GM12878 (cell line): Measurements from ENCODE around the gene DNAH11. TPM values are rescaled to one million over a fixed set of nuclear protein-coding genes. Genes with fewer than 3 reads are reported as not detected.
"Not testable (repeated sequence)": the region's sequence is repeated elsewhere in the genome, so short reads cannot be mapped to it uniquely, and the experiment has no call there.

ENCODE experiments used
- ATAC-seq: fragments of 200-7000 bp; cut with Tn5 transposase; 3 replicates; pipeline ENCODE4 v1.9.1; 2020; ENCODE audit warnings: mild to moderate bottlenecking, moderate library complexity
- BruUV-seq: library from RNA; stranded (reverse); fragments of 400-500 nt; replicated peaks from 2 replicates; lab custom pipeline; 2021; lab: Mats Ljungman, UMichigan
- CTCF ChIA-PET: fragments of 300-600 bp; sonication (Branson Sonifier 250); formaldehyde crosslinking; extraction: SDS; loops from one replicate; lab custom pipeline; 2021; ENCODE audit warnings: inconsistent platforms; lab: Yijun Ruan, JAX
- POLR2A ChIA-PET: fragments of 350-600 bp; formaldehyde crosslinking; extraction: SDS; loops from one replicate; lab custom pipeline; 2021; ENCODE audit warnings: inconsistent platforms; lab: Charles Lee
- RAD21 ChIA-PET: fragments of 300-600 bp; sonication (Branson Sonifier 250); formaldehyde crosslinking; loops from one replicate; lab custom pipeline; 2023; ENCODE audit warnings: antibody characterized with exemption; ENCODE audit not compliant: unreplicated experiment; lab: Charles Lee
- SMC1A ChIA-PET: fragments of 300-600 bp; sonication (Branson Sonifier 250); formaldehyde crosslinking; loops from one replicate; lab custom pipeline; 2023; ENCODE audit not compliant: unreplicated experiment, uncharacterized antibody; lab: Charles Lee
- DNase-seq: peaks from one replicate; pipeline ENCODE4 v3.0.0-alpha.2; 2011; ENCODE audit warnings: low read depth, low spot score
- FAIRE-seq: peaks from 3 replicates; lab custom pipeline; 2011; peaks lifted over from hg19 to GRCh38; lab: Jason Lieb, UNC
- H2AFZ ChIP-seq: 2 replicates; pipeline ENCODE4 v1.6.0; 2011; ENCODE audit warnings: low read depth, low read length, control low read depth; ENCODE audit not compliant: control insufficient read depth
- H3K27ac ChIP-seq: 2 replicates; pipeline ENCODE4 v1.5.1; 2011; ENCODE audit warnings: control low read depth; ENCODE audit not compliant: control insufficient read depth, insufficient read depth
- H3K27me3 ChIP-seq, 2 experiments: replicated peaks in 1 of 2; 2 replicates each; pipeline versions ENCODE4 v1.6.0 to v1.6.1; 2011; ENCODE audit warnings: low read length in 1 of 2; ENCODE audit not compliant: control insufficient read depth in 2 of 2, insufficient read depth in 2 of 2
- H3K36me3 ChIP-seq, 2 experiments: 2 replicates each; pipeline ENCODE4 v1.5.1; 2011; ENCODE audit warnings: low read length in 1 of 2; ENCODE audit not compliant: control insufficient read depth in 2 of 2, insufficient read depth in 2 of 2
- H3K4me1 ChIP-seq: 2 replicates; pipeline ENCODE4 v1.6.1; 2011; ENCODE audit warnings: mild to moderate bottlenecking, low read length, moderate library complexity, mixed read lengths; ENCODE audit not compliant: control insufficient read depth, insufficient read depth
- H3K4me2 ChIP-seq: 2 replicates; pipeline ENCODE4 v1.6.0; 2011; ENCODE audit warnings: control low read depth; ENCODE audit not compliant: control insufficient read depth, insufficient read depth
- H3K4me3 ChIP-seq: fragments of 200-600 bp; sonication (generic); 2 replicates; pipeline ENCODE4 v1.5.1; 2016
- H3K79me2 ChIP-seq: 2 replicates; pipeline ENCODE4 v1.6.0; 2011; ENCODE audit warnings: low read length; ENCODE audit not compliant: control insufficient read depth, insufficient read depth
- H3K9ac ChIP-seq: 2 replicates; pipeline ENCODE4 v1.8.0; 2011; ENCODE audit warnings: low read length, control low read depth, mixed read lengths; ENCODE audit not compliant: control insufficient read depth, insufficient read depth
- H3K9me3 ChIP-seq: replicated peaks from 3 replicates; pipeline ENCODE4 v1.5.1; 2011; ENCODE audit warnings: mild to moderate bottlenecking, low read length; ENCODE audit not compliant: control insufficient read depth, insufficient read depth
- H4K20me1 ChIP-seq: 2 replicates; pipeline ENCODE4 v1.6.0; 2011; ENCODE audit not compliant: control insufficient read depth, insufficient read depth
- HDGF ChIP-seq: fragments of 450-650 bp; IDR thresholded peaks from 2 replicates; pipeline ENCODE4 v1.6.1; 2016; ENCODE audit warnings: antibody characterized with exemption
- IKZF2 ChIP-seq, 2 experiments: fragments of 450-650 bp; IDR thresholded peaks; 2 replicates each; pipeline ENCODE4 v1.6.1; 2017; ENCODE audit warnings: mild to moderate bottlenecking in 2 of 2, moderate library complexity in 2 of 2
- KDM1A ChIP-seq: fragments of 200-600 bp; sonication (generic); IDR thresholded peaks from 2 replicates; pipeline ENCODE4 v1.6.1; 2016; ENCODE audit warnings: borderline replicate concordance
- PRDM15 ChIP-seq: fragments of 450-650 bp; formaldehyde crosslinking; IDR thresholded peaks from 2 replicates; pipeline ENCODE4 v1.4.0; 2020; ENCODE audit warnings: mild to moderate bottlenecking, moderate library complexity
- USF1 ChIP-seq: IDR thresholded peaks from 2 replicates; pipeline ENCODE4 v1.6.1; 2011; ENCODE audit warnings: borderline replicate concordance, low read depth, mild to moderate bottlenecking, moderate library complexity, mixed read lengths, low read length; ENCODE audit not compliant: insufficient read depth; ENCODE audit errors: extremely low read length
- ZNF217 ChIP-seq: fragments of 450-650 bp; IDR thresholded peaks from 2 replicates; pipeline ENCODE4 v1.6.1; 2017; ENCODE audit warnings: antibody characterized with exemption, mild to moderate bottlenecking
- WGBS: methylation state at CpG from one replicate; pipeline ENCODE4 v1.1.6; 2016; ENCODE audit warnings: low lambda C conversion rate; ENCODE audit not compliant: insufficient replicate concordance, insufficient coverage; ENCODE audit errors: missing lambda C conversion rate; 5-methylcytosine and 5-hydroxymethylcytosine counted together
- in situ Hi-C: fragments of 300-500 bp; cut with MboI; formaldehyde crosslinking; loops from 9 replicates; pipeline ENCODE4 v1.14.3; 2018; ENCODE audit warnings: mixed read lengths
- intact Hi-C: fragments of 100-400 bp; cut with micrococcal nuclease; formaldehyde crosslinking; loops from one replicate; pipeline ENCODE4 v1.14.2; 2022; ENCODE audit not compliant: unreplicated experiment
- polyA plus RNA-seq, 11 experiments: library from polyadenylated mRNA; depleted of rRNA in 4 of 11; unstranded in 6 of 11; stranded (reverse) in 5 of 11; fragments of >200 nt; fragmentation: Nextera tagmentation in 4 of 11; fragmentation: Illumina TruSeq in 1 of 11; extraction: Ambion mirVana in 4 of 11; extraction: Trizol in 1 of 11; gene quantifications; 1 replicate in 1 of 11; 2 replicates in 10 of 11; pipeline versions ENCODE4 v1.2.1 to v1.2.3, GENCODE V29; 2011 to 2016; ENCODE audit warnings: inconsistent platforms in 2 of 11, missing spikeins in 2 of 11, low read depth in 1 of 11
- total RNA-seq, 4 experiments: library from RNA; depleted of rRNA in 3 of 4; stranded (reverse); fragments of >200 nt in 3 of 4; fragmentation: Illumina TruSeq in 1 of 4; extraction: Trizol in 1 of 4; gene quantifications; 2 replicates each; pipeline versions ENCODE4 v1.2.1 to v1.2.3, GENCODE V29; 2013 to 2021
- TF ChIP-seq, protein P1 (sequence below): fragments of 450-650 bp; formaldehyde crosslinking; IDR thresholded peaks from 2 replicates; pipeline ENCODE4 v1.5.0; 2022; ENCODE audit warnings: mild to moderate bottlenecking, missing genetic modification characterization
- TF ChIP-seq, protein P2 (sequence below): fragments of 450-650 bp; IDR thresholded peaks from 2 replicates; pipeline ENCODE4 v1.6.1; 2016; ENCODE audit warnings: mild to moderate bottlenecking
- TF ChIP-seq, protein P3 (sequence below): fragments of 450-650 bp; IDR thresholded peaks from 2 replicates; pipeline ENCODE4 v1.6.1; 2017; ENCODE audit warnings: borderline replicate concordance

DNAH11 gene
- total and polyA plus RNA-seq, 10 of the 15 experiments (the other 5 are each of a cell fraction or from before 2014, with no cell fraction given), result 0.03 to 0.56 (median 0.10) TPM

- TF ChIP-seq, protein P1, sequence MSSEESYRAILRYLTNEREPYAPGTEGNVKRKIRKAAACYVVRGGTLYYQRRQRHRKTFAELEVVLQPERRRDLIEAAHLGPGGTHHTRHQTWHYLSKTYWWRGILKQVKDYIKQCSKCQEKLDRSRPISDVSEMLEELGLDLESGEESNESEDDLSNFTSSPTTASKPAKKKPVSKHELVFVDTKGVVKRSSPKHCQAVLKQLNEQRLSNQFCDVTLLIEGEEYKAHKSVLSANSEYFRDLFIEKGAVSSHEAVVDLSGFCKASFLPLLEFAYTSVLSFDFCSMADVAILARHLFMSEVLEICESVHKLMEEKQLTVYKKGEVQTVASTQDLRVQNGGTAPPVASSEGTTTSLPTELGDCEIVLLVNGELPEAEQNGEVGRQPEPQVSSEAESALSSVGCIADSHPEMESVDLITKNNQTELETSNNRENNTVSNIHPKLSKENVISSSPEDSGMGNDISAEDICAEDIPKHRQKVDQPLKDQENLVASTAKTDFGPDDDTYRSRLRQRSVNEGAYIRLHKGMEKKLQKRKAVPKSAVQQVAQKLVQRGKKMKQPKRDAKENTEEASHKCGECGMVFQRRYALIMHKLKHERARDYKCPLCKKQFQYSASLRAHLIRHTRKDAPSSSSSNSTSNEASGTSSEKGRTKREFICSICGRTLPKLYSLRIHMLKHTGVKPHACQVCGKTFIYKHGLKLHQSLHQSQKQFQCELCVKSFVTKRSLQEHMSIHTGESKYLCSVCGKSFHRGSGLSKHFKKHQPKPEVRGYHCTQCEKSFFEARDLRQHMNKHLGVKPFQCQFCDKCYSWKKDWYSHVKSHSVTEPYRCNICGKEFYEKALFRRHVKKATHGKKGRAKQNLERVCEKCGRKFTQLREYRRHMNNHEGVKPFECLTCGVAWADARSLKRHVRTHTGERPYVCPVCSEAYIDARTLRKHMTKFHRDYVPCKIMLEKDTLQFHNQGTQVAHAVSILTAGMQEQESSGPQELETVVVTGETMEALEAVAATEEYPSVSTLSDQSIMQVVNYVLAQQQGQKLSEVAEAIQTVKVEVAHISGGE (CRISPR knock-in tag), result no peak
- TF ChIP-seq KDM1A, result no peak
- TF ChIP-seq, protein P2, sequence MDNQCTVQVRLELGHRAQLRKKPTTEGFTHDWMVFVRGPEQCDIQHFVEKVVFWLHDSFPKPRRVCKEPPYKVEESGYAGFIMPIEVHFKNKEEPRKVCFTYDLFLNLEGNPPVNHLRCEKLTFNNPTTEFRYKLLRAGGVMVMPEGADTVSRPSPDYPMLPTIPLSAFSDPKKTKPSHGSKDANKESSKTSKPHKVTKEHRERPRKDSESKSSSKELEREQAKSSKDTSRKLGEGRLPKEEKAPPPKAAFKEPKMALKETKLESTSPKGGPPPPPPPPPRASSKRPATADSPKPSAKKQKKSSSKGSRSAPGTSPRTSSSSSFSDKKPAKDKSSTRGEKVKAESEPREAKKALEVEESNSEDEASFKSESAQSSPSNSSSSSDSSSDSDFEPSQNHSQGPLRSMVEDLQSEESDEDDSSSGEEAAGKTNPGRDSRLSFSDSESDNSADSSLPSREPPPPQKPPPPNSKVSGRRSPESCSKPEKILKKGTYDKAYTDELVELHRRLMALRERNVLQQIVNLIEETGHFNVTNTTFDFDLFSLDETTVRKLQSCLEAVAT, result no peak
- TF ChIP-seq PRDM15, result no peak
- TF ChIP-seq IKZF2 (IDR thresholded peaks at IDR 0.05), result no peak
- TF ChIP-seq ZNF217, result no peak
- TF ChIP-seq, protein P3, sequence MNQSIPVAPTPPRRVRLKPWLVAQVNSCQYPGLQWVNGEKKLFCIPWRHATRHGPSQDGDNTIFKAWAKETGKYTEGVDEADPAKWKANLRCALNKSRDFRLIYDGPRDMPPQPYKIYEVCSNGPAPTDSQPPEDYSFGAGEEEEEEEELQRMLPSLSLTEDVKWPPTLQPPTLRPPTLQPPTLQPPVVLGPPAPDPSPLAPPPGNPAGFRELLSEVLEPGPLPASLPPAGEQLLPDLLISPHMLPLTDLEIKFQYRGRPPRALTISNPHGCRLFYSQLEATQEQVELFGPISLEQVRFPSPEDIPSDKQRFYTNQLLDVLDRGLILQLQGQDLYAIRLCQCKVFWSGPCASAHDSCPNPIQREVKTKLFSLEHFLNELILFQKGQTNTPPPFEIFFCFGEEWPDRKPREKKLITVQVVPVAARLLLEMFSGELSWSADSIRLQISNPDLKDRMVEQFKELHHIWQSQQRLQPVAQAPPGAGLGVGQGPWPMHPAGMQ, result no peak
- TF ChIP-seq HDGF, result no peak
- TF ChIP-seq USF1, result no peak
These were observed 189.1 kb downstream of the DNAH11 start (continued) for GRCh38 chr7:21731977-21732376.

DNA sequence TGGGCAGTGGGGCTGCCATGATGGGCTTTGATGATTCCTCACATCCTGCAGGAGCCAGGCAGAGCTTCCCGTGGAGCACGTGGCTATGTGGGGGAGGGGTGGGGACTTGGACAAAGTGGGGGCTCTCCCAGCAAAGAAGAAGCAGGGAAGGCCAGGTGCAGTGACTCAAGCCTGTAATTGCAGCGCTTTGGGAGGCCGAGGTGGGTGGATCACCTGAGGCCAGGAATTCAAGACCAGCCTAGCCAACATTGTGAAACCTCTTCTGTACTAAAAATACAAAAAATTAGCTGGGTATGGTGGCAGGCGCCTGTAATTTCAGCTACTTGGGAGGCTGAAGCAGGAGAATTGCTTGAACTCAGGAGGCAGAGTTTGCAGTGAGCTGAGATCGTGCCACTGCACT lies 190.1 kb downstream of the DNAH11 start:
- SMC1A ChIA-PET, CTCF ChIA-PET, H3K27me3 ChIP-seq, H3K4me1 ChIP-seq, in situ Hi-C loops, H3K9me3 ChIP-seq, H3K9ac ChIP-seq, H3K4me2 ChIP-seq, ATAC-seq, H2AFZ ChIP-seq, intact Hi-C loops, DNase-seq, H3K36me3 ChIP-seq, RAD21 ChIA-PET, H3K4me3 ChIP-seq, H3K27ac ChIP-seq, FAIRE-seq, H3K79me2 ChIP-seq, POLR2A ChIA-PET, H4K20me1 ChIP-seq, BruUV-seq: not testable (repeated sequence)
- 19% methylated on average over 6 of the region's 6 CpGs for WGBS
